Lower lobe of right lung (tissue), 2 donors: Measurements from ENCODE around the gene TIAM1. TPM values are rescaled to one million over a fixed set of nuclear protein-coding genes. Genes with fewer than 3 reads are reported as not detected.

Experiments used
- ATAC-seq, 2 donors: fragments of 200-7000 bp; cut with Tn5 transposase; one replicate each; pipeline ENCODE4 v1.9.1; 2020 to 2022; ENCODE audit warnings: mild to moderate bottlenecking in 2 of 2, moderate library complexity in 2 of 2
- DNase-seq: peaks from one replicate; pipeline ENCODE4 v3.0.0-alpha.2; 2020
- H3K27ac ChIP-seq: fragments of 200-600 bp; one replicate; pipeline ENCODE4 v1.8.0; 2022
- H3K27me3 ChIP-seq: fragments of 200-600 bp; one replicate; pipeline ENCODE4 v1.8.0; 2022; ENCODE audit warnings: low read depth
- H3K36me3 ChIP-seq: fragments of 200-600 bp; one replicate; pipeline ENCODE4 v1.8.0; 2022; ENCODE audit warnings: mild to moderate bottlenecking
- H3K4me1 ChIP-seq: fragments of 200-600 bp; one replicate; pipeline ENCODE4 v1.8.0; 2022
- H3K4me3 ChIP-seq: fragments of 200-600 bp; one replicate; pipeline ENCODE4 v1.8.0; 2022; ENCODE audit warnings: mild to moderate bottlenecking
- H3K9me3 ChIP-seq: fragments of 200-600 bp; one replicate; pipeline ENCODE4 v1.8.0; 2022
- CTCF ChIP-seq: fragments of 200-600 bp; IDR thresholded peaks from one replicate; pipeline ENCODE4 v1.8.0; 2022; ENCODE audit warnings: antibody characterized with exemption, mild to moderate bottlenecking
- intact Hi-C: fragments of 100-400 bp; cut with DNase I; formaldehyde crosslinking; loops from one replicate; pipeline ENCODE4 v1.11.0; 2022
- total RNA-seq: library from RNA; stranded (reverse); fragmentation: NEBNext Ultra II Directional; extraction: Animal tissue kit (Norgen Biotek cat#: 25700); gene quantifications from one replicate; pipeline ENCODE4 v1.2.1, GENCODE V29; 2021
- donor health status: DM: no; HTN: yes; CAD: no; lungs with severe emphysema.

TIAM1 gene
- total RNA-seq, 1 donor from 2014 or later: 45.5 TPM

DNA sequence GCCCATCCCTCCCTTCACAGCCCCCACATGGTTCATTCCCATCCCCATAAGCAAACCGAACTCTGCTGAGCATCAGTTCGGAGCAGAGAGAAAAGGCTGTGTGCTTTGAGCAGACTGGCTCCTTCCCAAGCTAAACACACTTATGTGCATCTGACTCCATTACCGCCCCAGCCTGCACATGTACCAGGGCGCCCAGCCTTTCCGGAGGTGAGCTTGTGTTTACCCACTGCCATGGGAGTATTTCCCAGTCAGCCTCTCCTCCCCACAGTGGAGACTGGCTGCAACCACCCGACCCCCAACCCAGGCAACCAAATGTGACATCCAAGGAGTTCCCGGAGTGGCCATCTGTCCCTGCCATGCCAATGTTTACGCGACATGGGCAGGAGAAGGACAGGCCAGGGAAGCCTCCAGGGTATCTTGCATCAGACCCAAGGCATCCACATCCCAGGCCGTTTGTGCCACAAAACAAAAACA is 9.4 kb downstream of the TIAM1 start:
- ATAC-seq (no peak), DNase-seq (no peak)
- no peaks in the 10 kb centered on the region for H3K27me3 ChIP-seq
- H3K36me3 ChIP-seq: peaks cover 5% of the 10 kb centered on the region
- H3K4me3 ChIP-seq: no peak overlapping the region
- H3K27ac ChIP-seq: no peak overlapping the region
- intact Hi-C loops: no loop called here
- no peaks in the 10 kb centered on the region for H3K9me3 ChIP-seq
- no peaks in the 10 kb centered on the region for H3K4me1 ChIP-seq
- TF ChIP-seq CTCF: no peak

- no peak for ATAC-seq
- no peak for DNase-seq
- Histone ChIP-seq H3K27ac (no peak overlapping the region), H3K9me3 (no peaks in the 10 kb centered on the region), H3K4me3 (no peak overlapping the region), H3K4me1 (no peaks in the 10 kb centered on the region), H3K27me3 (no peaks in the 10 kb centered on the region), H3K36me3 (no peaks in the 10 kb centered on the region)
- no peak for TF ChIP-seq CTCF
- intact Hi-C loops: no loop called here
Measured at GRCh38 chr21:31332525-31332924, 11.5 kb downstream of the TIAM1 start.

- no peak for DNase-seq
- no peak for ATAC-seq
- H3K9me3 ChIP-seq: no peaks in the 10 kb centered on the region
- intact Hi-C loops: no loop called here
- no peaks in the 10 kb centered on the region for H3K4me1 ChIP-seq
- no peak overlapping the region for H3K27ac ChIP-seq
- no peak for TF ChIP-seq CTCF
- no peaks in the 10 kb centered on the region for H3K36me3 ChIP-seq
- no peaks in the 10 kb centered on the region for H3K27me3 ChIP-seq
- no peak overlapping the region for H3K4me3 ChIP-seq
Measured at GRCh38 chr21:31331231-31331630, 12.8 kb downstream of the TIAM1 start.

DNA sequence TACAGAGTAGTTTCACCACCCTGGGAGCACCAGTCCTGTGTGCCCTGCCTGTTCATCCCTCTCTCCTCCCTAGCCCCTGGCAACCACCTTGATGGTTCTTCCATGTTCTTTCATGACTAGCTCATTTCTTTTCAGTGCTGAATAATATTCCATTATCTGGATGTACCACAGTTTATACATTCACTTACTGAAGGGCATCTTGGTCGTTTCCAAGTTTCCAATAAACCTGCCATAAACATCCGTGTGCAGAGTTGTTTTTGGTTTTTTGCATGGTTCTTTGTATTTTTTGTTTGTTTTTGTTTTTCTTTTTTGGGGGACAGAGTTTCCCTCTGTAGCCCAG is 13.9 kb downstream of the TIAM1 start:
- intact Hi-C loops: no loop called here
- H3K27ac ChIP-seq: no peak overlapping the region
- no peaks in the 10 kb centered on the region for H3K9me3 ChIP-seq
- no peak overlapping the region for H3K4me3 ChIP-seq
- no peaks in the 10 kb centered on the region for H3K36me3 ChIP-seq
- DNase-seq (no peak), ATAC-seq (no peak)
- H3K4me1 ChIP-seq: no peaks in the 10 kb centered on the region
- H3K27me3 ChIP-seq: no peaks in the 10 kb centered on the region
- no peak for TF ChIP-seq CTCF

DNA sequence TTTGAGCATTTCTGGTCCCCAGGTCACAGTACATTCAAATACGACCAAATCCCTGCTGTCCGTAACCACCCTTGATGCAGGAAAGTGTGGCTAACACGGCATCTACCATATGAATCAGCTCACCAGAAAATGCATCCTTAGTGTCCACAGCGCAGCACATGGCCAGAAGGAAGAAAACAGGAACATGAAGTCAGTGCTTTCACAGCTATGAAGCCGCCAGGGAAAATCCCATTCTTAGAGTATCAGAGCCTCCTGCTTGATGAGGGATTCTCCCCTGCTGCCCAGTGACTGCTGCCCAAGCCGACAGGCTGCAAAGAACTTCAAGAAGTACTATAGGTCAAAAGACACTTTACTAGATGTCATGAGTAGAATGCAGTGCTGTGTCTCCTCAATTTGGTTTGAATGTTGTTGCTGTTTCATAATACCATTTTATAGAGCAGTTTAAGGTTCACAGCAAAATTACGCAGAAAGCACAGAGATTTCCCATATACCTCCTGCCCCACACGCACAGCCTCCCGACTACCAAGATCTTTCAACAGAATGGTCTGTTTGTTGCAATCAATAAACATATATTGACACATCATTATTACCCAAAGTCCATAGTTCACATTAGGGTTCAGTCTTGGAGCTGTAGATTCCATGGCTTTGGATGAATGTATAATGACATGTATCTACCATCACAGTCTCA is 14.5 kb downstream of the TIAM1 start:
- TF ChIP-seq CTCF: no peak
- intact Hi-C loops: no loop called here
- Histone ChIP-seq H3K4me3 (no peak overlapping the region), H3K27me3 (no peaks in the 10 kb centered on the region), H3K4me1 (no peaks in the 10 kb centered on the region), H3K36me3 (no peaks in the 10 kb centered on the region), H3K9me3 (no peaks in the 10 kb centered on the region), H3K27ac (no peak overlapping the region)
- DNase-seq (no peak), ATAC-seq (no peak)
